ENCODE measurements around the gene CLTCL1.

Gene CLTCL1

DNA sequence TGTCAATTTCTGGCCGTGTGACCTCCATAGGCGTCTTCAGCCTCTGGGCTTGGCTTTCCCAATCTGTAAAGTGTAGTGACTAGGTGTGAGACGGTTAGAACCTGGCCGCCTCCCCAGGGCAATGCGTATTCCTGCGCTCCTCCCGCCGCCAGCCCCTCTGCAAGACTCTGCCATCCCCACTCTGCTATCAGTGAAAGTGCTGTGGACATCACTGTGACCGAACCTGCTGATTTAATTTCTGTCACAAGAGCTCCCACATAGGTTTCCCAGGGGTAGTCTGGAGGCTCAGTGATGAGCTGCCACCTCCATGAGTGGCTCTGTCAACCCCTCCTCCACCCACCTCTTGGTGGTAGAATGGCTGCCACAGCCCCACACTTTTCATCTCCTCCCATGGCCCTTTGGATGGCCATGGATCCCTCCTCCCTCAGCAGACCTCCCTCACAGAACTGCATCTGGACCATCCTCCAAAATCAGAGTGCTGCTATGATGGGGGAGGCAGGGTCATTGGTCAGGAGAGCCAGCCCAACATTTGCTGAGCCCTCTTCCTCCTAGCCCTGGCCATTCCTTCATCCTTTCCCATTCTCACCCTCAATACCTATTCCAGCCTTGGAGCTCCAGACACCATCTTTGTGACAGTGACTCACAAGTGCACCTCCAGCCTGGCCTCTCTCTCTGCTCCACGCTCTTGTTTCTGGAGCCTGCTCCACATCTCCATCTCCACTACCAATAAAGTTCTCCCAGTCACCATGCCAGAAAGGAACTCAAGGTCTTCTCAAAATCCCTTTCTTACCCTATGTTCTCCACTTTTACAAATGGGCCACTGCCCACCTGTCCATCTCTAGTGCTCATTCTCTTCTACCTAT, 140.0 kb downstream of the CLTCL1 start:
- TF ChIP-seq CTCF (conservative IDR thresholded peaks at IDR 0.05) = no peak
- no peak overlapping the region for H3K27ac ChIP-seq

DNA sequence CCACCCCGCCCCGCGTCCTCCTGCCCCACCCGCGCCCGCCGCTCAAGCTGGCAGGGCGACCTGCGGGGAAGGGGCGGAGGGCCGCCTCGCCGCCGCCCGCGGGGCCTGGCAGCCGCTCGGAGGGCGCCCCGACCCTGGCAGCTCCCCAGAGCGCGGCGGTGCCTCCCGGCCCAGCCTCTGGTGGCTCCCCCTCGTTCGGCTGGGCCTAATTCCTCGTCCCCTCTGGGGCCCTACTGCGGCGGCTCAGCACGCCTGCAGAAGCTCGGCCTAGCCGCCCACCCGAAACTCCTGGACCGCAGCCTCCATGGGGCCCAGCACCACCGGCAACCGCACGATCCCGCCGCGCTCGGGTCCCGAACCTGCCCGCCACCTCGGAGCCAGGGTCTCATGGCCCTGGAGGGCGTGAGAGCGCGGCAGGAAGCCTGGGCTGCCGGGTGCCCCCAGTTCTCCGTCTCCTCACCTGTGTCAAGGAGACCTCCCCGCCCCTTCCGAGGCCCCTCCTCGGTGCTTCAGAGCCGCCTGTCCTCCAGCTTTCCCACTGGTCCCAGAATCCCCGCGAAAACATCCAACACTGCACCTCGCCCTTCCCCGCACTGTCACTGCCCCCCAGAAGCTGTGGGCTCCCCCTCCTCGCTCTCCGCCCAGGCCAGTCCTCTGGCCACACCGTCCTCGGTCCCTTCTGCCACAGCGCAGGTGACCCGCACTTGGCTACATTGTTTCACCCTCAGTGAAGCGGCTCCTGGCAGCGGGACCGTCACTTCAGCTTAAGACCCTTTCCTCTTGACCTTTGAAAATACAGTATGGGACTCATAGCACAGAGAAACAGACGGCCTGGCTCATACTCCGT, 140.8 kb downstream of the CLTCL1 start:
- no peak for TF ChIP-seq CTCF (conservative IDR thresholded peaks at IDR 0.05)
- H3K27ac ChIP-seq = no peak overlapping the region

DNA sequence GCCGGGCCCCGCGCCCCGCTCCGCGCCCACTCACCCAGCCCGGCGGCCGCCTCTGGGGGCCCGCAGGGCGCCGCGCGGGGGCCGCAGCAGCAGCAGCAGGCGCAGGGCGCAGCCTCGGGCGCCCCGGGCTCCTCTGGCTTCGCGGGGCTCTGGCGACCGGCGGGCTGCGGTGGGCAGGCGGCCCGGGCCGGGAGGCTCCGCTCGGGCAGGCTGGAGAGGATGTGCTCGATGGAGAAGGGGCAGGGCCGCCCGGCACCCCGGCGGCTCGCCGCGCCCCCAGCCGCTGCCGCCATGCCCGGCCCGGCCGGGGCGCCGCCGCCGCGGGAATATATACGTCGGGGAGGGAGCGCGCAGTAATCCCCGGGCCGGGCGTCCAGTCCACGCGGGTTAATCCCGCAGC, 141.5 kb downstream of the CLTCL1 start, which contains the start of gene GSC2:
Gene GSC2 (minus strand): TSS at position 302 of the 400 bp plus-strand sequence. CDS start 9 bp downstream, at position 293.
- no peak for TF ChIP-seq CTCF (conservative IDR thresholded peaks at IDR 0.05)
- H3K27ac ChIP-seq = no peak within 1 kb of the TSS

DNA sequence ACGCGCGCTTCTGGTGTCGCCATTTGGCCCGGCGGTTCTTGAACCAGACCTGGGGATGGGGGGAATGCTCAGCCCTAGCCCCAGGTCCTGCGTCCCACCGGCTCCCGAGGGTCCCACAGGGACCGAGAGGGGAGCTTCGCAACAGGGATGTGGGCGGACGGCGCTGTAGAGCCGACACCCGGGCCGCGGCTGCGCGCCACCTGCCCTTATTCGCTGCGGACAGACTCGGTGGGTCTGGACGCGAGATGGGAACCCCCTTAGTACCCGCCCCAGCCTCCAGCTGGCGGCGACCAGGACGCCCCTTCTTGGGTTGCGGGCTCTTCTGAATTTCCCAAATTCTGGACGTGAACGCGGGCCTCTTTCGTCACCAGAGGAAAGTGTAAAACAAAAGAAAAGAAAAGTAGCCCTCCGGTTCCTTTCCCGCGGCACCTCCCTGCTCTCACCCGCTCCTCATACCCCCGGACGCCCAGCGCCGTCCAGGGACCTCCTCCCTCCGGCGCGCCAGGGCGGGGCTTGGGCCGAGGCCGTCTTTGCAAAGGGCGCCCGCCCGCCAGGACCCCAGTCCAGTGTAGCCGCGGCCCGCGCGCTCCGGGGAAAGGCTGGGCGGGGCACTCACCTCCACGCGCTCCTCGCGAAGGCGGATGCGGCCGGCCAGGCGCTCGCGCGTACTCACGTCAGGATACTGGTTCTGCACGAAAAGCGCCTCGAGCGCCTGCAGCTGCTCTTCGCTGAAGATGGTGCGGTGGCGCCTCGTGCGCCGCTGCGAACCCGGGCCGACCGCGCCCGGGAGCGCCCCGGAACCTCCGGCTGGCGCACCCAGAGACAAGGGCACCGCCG, 142.3 kb downstream of the CLTCL1 start:
- no peak overlapping the region for H3K27ac ChIP-seq
- TF ChIP-seq CTCF (conservative IDR thresholded peaks at IDR 0.05) = no peak

GRCh38 chr22:19148417-19149046, 143.0 kb downstream of the CLTCL1 start:
- TF ChIP-seq CTCF (conservative IDR thresholded peaks at IDR 0.05) = no peak
- no peak overlapping the region for H3K27ac ChIP-seq

DNA sequence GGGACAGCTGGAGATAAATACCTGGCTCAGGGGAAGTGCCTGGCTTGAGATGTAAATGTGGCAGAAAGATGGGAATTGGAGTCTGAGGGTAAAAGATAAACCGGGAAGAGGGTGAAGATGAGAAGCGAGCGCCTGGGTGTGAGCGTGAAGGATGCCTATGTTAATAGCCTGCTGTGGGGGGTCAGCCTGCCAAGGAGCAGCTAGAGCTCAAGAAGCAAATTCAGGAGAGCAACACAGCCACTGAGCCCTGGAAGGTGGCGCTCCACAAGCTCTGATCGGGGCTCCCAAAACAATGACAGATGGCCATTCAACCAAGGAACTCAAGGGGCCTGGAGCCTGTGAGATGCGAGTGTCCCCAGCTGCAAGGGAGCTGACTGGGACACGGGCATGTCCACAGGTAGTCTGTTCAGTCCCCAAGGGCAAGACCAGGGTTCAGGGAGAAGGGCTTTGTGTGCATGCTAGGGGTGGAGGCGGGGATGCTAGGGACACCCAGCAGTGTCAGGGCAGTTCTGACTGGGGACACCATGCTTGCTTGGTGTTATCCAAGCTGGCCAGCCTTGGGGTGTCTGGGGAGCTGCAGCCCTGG, 144.2 kb downstream of the CLTCL1 start:
- no peak for TF ChIP-seq CTCF (conservative IDR thresholded peaks at IDR 0.05)
- H3K27ac ChIP-seq = no peak overlapping the region
